Activated T-cell treated with anti-CD3 and anti-CD28 coated beads, Interleukin-2, amount 50 U/mL, for 24 hours (primary cell): ENCODE results near the gene DKK3.

ENCODE experiments used
- DNase-seq: peaks from one replicate; pipeline ENCODE4 v3.0.0-alpha.2; 2020
- H3K27ac Mint-ChIP-seq: 2 replicates; pipeline ENCODE4 v1.8.0; 2020; ENCODE audit warnings: mild to moderate bottlenecking, mixed read lengths
- H3K27me3 Mint-ChIP-seq: 2 replicates; pipeline ENCODE4 v1.8.0; 2020; ENCODE audit warnings: mixed read lengths
- H3K36me3 Mint-ChIP-seq: 2 replicates; pipeline ENCODE4 v1.8.0; 2020; ENCODE audit warnings: low read depth, mixed read lengths
- H3K4me1 Mint-ChIP-seq: 2 replicates; pipeline ENCODE4 v1.8.0; 2020; ENCODE audit warnings: low read depth, mixed read lengths
- H3K4me3 Mint-ChIP-seq: 2 replicates; pipeline ENCODE4 v1.8.0; 2020; ENCODE audit warnings: mild to moderate bottlenecking, moderate library complexity, mixed read lengths
- H3K9me3 Mint-ChIP-seq: 2 replicates; pipeline ENCODE4 v1.8.0; 2020; ENCODE audit warnings: mixed read lengths

DKK3 gene

DNA sequence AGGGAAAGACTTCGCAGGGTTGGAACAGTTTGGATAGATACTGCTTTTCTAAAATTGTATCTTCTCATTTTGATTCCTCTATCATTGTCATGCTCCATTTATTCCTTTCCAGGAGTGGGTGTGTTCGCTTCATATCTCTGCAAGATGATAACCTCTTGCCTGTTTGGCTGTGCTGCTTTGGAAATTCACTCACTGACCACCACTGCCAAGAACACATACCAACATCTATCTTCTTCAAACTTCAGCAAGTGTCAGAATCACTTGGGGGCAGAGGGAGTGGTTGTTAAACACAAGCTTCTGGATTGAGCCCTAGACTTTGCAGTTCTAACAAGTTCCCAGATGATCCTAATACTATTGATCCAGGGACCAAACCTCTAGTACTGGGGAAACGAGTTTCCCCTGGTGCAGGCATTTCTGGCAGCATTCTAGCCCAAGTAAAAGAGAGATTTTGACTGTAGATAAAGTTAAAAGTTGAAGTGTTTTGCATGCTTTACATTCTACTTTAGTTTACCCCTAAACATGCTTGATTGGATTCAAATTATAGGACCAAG lies 11.5 kb upstream of the DKK3 start:
- peaks cover 32% of the 10 kb centered on the region for H3K27me3 Mint-ChIP-seq

GRCh38 chr11:12019337-12019736 lies 10.9 kb upstream of the DKK3 start:
- H3K4me3 Mint-ChIP-seq = no peak overlapping the region
- H3K4me1 Mint-ChIP-seq = no peaks in the 10 kb centered on the region
- no peak for DNase-seq
- no peaks in the 10 kb centered on the region for H3K9me3 Mint-ChIP-seq
- no peaks in the 10 kb centered on the region for H3K36me3 Mint-ChIP-seq
- peaks cover 29% of the 10 kb centered on the region for H3K27me3 Mint-ChIP-seq
- H3K27ac Mint-ChIP-seq = no peak overlapping the region

More for the DNA sequence above, 11.5 kb upstream of the DKK3 start:
- no peaks in the 10 kb centered on the region for H3K36me3 Mint-ChIP-seq
- DNase-seq = no peak
- H3K27ac Mint-ChIP-seq = no peak overlapping the region
- H3K9me3 Mint-ChIP-seq = peaks cover 2% of the 10 kb centered on the region
- H3K4me1 Mint-ChIP-seq = no peaks in the 10 kb centered on the region
- H3K4me3 Mint-ChIP-seq = no peak overlapping the region

GRCh38 chr11:12017865-12018453 lies 9.5 kb upstream of the DKK3 start:
- no peaks in the 10 kb centered on the region for H3K36me3 Mint-ChIP-seq
- DNase-seq = no peak
- no peak overlapping the region for H3K27ac Mint-ChIP-seq
- H3K9me3 Mint-ChIP-seq = no peaks in the 10 kb centered on the region
- H3K27me3 Mint-ChIP-seq = peaks cover 36% of the 10 kb centered on the region
- H3K4me3 Mint-ChIP-seq = no peak overlapping the region
- H3K4me1 Mint-ChIP-seq = no peaks in the 10 kb centered on the region

DNA sequence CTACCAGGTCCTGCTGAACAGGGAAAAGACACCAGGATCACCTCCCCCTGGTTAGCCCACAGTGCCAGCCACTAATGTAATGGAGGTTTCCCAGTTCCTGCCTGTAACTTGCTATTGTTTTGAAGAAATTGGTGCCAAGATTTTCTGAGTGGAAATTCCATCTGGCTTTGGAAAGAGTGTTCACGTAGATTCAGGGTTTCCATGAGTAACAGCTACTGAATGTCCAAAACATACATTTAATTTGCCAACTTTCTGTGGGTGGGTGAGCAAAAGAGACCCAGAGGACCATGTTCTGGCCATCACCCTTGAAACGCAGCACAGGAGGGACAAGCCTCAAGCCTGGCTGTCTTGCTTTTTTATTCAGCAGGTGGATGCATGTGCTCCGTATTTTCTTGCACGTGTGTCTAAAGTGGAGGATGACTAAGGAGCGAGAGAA lies 8.8 kb upstream of the DKK3 start:
- DNase-seq = no peak
- Mint-ChIP-seq H3K9me3 (no peaks in the 10 kb centered on the region), H3K4me1 (no peaks in the 10 kb centered on the region), H3K27me3 (peaks cover 37% of the 10 kb centered on the region), H3K27ac (no peak overlapping the region), H3K36me3 (no peaks in the 10 kb centered on the region), H3K4me3 (no peak overlapping the region)

- Mint-ChIP-seq H3K4me1 (no peaks in the 10 kb centered on the region), H3K27me3 (peaks cover 39% of the 10 kb centered on the region), H3K36me3 (no peaks in the 10 kb centered on the region)
These were observed 7.8 kb upstream of the DKK3 start for GRCh38 chr11:12016246-12016645.

GRCh38 chr11:12015486-12015885 lies 7.1 kb upstream of the DKK3 start:
- Mint-ChIP-seq H3K27ac (no peak overlapping the region), H3K4me1 (no peaks in the 10 kb centered on the region), H3K27me3 (peaks cover 43% of the 10 kb centered on the region), H3K9me3 (no peaks in the 10 kb centered on the region), H3K4me3 (no peak overlapping the region), H3K36me3 (no peaks in the 10 kb centered on the region)
- no peak for DNase-seq

More at GRCh38 chr11:12016246-12016645, 7.8 kb upstream of the DKK3 start:
- DNase-seq = no peak
- no peak overlapping the region for H3K4me3 Mint-ChIP-seq
- H3K27ac Mint-ChIP-seq = no peak overlapping the region
- no peaks in the 10 kb centered on the region for H3K9me3 Mint-ChIP-seq

- Mint-ChIP-seq H3K4me1 (peaks cover 4% of the 10 kb centered on the region), H3K36me3 (no peaks in the 10 kb centered on the region), H3K9me3 (no peaks in the 10 kb centered on the region), H3K4me3 (no peak overlapping the region), H3K27me3 (peaks cover 48% of the 10 kb centered on the region), H3K27ac (no peak overlapping the region)
- no peak for DNase-seq
These were observed 5.4 kb upstream of the DKK3 start for GRCh38 chr11:12013781-12014180.

GRCh38 chr11:12009617-12010321 lies 1.3 kb upstream of the DKK3 start:
- Mint-ChIP-seq H3K27ac (no peak overlapping the region), H3K4me3 (peak overlapping the region; percentile 65), H3K36me3 (no peaks in the 10 kb centered on the region), H3K27me3 (peaks cover 71% of the 10 kb centered on the region), H3K4me1 (peaks cover 12% of the 10 kb centered on the region), H3K9me3 (no peaks in the 10 kb centered on the region)
- DNase-seq = no peak

- peaks cover 12% of the 10 kb centered on the region for H3K4me1 Mint-ChIP-seq
- H3K36me3 Mint-ChIP-seq = no peaks in the 10 kb centered on the region
- H3K27me3 Mint-ChIP-seq = peaks cover 76% of the 10 kb centered on the region
- no peak for DNase-seq
- H3K4me3 Mint-ChIP-seq = peak overlapping the region; percentile 65
- H3K27ac Mint-ChIP-seq = no peak overlapping the region
- no peaks in the 10 kb centered on the region for H3K9me3 Mint-ChIP-seq
These were observed 577 bp upstream of the DKK3 start for GRCh38 chr11:12008790-12009616.

DNA sequence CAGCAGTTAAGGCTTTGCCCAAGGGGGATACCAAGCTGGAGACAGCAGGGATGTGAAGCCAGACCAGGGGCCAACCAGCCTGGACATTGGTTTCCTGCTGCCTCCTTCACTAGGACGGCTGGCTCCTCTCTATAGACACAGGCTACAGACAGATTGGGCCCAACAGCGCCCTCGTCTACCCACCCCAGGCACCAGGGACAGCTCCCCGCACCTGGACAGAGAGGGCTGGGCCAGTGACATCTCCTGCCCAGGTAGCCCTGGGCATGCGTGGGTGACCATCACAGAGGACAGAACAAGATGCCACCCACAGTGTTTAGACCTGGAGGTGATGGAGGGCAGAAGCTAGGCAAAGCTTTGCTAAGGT lies 1.2 kb downstream of the DKK3 start:
- Mint-ChIP-seq H3K36me3 (no peaks in the 10 kb centered on the region), H3K4me1 (peaks cover 12% of the 10 kb centered on the region), H3K27ac (no peak overlapping the region), H3K9me3 (no peaks in the 10 kb centered on the region), H3K27me3 (peaks cover 75% of the 10 kb centered on the region), H3K4me3 (no peak overlapping the region)
- DNase-seq = no peak

- H3K4me3 Mint-ChIP-seq = no peak overlapping the region
- peaks cover 12% of the 10 kb centered on the region for H3K4me1 Mint-ChIP-seq
- H3K9me3 Mint-ChIP-seq = no peaks in the 10 kb centered on the region
- no peaks in the 10 kb centered on the region for H3K36me3 Mint-ChIP-seq
- H3K27ac Mint-ChIP-seq = no peak overlapping the region
- peaks cover 76% of the 10 kb centered on the region for H3K27me3 Mint-ChIP-seq
- DNase-seq = no peak
These were observed 1.7 kb downstream of the DKK3 start for GRCh38 chr11:12006552-12007229.

GRCh38 chr11:12005476-12005875 lies 3.0 kb downstream of the DKK3 start:
- Mint-ChIP-seq H3K4me3 (no peak overlapping the region), H3K4me1 (peaks cover 12% of the 10 kb centered on the region), H3K27ac (no peak overlapping the region), H3K9me3 (no peaks in the 10 kb centered on the region), H3K27me3 (peaks cover 70% of the 10 kb centered on the region), H3K36me3 (no peaks in the 10 kb centered on the region)
- no peak for DNase-seq

DNA sequence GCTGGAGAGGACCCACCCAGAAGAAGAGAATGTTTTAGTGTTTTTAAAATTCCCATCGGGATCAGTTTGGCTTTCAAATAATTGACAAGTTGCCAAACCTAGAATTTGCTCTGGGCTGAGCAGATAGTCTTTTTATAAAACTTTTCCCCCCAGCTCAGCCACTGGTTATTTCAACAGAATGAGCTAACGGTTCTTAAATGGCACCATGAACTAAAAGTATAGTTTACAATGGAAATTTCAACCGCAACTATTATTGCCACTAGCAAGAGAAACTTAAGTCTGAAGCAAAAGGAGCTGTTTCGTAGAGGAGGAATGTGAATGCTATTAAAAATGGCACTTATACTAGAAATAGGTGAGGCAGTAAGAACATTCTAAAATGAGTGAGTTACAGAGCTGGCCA lies 3.4 kb downstream of the DKK3 start:
- peaks cover 66% of the 10 kb centered on the region for H3K27me3 Mint-ChIP-seq
- peaks cover 12% of the 10 kb centered on the region for H3K4me1 Mint-ChIP-seq
- no peak for DNase-seq
- H3K9me3 Mint-ChIP-seq = no peaks in the 10 kb centered on the region
- no peak overlapping the region for H3K27ac Mint-ChIP-seq
- no peaks in the 10 kb centered on the region for H3K36me3 Mint-ChIP-seq
- no peak overlapping the region for H3K4me3 Mint-ChIP-seq

DNA sequence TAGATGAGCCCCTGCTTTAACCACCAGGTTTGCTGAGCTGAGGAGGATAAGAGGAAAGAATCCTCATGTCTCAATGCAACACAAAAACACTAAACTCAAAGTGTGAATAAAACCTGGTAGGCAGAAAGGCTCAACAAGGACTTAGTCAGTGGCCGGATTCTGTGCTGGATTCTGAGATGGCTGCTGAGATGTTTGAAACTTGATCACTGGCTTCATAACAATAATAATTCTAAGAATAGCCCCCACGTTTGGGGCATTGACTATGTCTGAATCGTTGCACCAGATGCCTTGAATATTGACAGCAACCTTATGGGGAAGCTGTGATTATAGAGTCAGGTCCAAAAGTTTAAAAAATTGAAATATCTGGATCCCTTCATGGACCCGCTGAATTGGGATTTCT lies 4.6 kb downstream of the DKK3 start:
- peaks cover 12% of the 10 kb centered on the region for H3K4me1 Mint-ChIP-seq
- peaks cover 63% of the 10 kb centered on the region for H3K27me3 Mint-ChIP-seq
- H3K9me3 Mint-ChIP-seq = no peaks in the 10 kb centered on the region
- no peak overlapping the region for H3K27ac Mint-ChIP-seq
- H3K36me3 Mint-ChIP-seq = no peaks in the 10 kb centered on the region
- no peak for DNase-seq
- H3K4me3 Mint-ChIP-seq = no peak overlapping the region
